Activated naive CD4-positive, alpha-beta T cell (primary cell): ENCODE measurements around the gene GSTA1.
"Not testable (repeated sequence)": the region's sequence is repeated elsewhere in the genome, so short reads cannot be mapped to it uniquely, and the experiment has no call there.

ENCODE experiments used
- DNase-seq, 4 experiments: peaks; one replicate each; lab custom pipeline; 2025; lab: John Stamatoyannopoulos, UW

GSTA1 gene

GRCh38 chr6:52757651-52758338 lies 45.8 kb downstream of the GSTA1 start:
- not testable (repeated sequence) for DNase-seq

GRCh38 chr6:52754443-52754842 lies 49.2 kb downstream of the GSTA1 start:
- no peak for DNase-seq

- not testable (repeated sequence) for DNase-seq
Measured at GRCh38 chr6:52753137-52753536, 50.5 kb downstream of the GSTA1 start.

GRCh38 chr6:52752310-52752709 lies 51.3 kb downstream of the GSTA1 start:
- DNase-seq: no peak

- no peak for DNase-seq
Measured at GRCh38 chr6:52749556-52750152, 54.0 kb downstream of the GSTA1 start.

GRCh38 chr6:52747301-52747700 lies 56.3 kb downstream of the GSTA1 start:
- DNase-seq: not testable (repeated sequence)

- DNase-seq: no peak
Measured at GRCh38 chr6:52746213-52746612, 57.4 kb downstream of the GSTA1 start.

GRCh38 chr6:52745764-52746201 lies 57.8 kb downstream of the GSTA1 start:
- no peak for DNase-seq

GRCh38 chr6:52741872-52742271 lies 61.7 kb downstream of the GSTA1 start:
- no peak for DNase-seq
